ENCODE measurements around the gene BMI1. TPM values are rescaled to one million over a fixed set of nuclear protein-coding genes. Genes with fewer than 3 reads are reported as not detected.
A peak's percentile ranks its signal among the peaks of the same experiment; 100 is the strongest.

The BMI1 gene
- total RNA-seq, 3 donors from 2014 or later (not counting 1 experiment from before 2014, with no cell fraction given) = 60.5 to 69.8 (median 66.4) TPM

DNA sequence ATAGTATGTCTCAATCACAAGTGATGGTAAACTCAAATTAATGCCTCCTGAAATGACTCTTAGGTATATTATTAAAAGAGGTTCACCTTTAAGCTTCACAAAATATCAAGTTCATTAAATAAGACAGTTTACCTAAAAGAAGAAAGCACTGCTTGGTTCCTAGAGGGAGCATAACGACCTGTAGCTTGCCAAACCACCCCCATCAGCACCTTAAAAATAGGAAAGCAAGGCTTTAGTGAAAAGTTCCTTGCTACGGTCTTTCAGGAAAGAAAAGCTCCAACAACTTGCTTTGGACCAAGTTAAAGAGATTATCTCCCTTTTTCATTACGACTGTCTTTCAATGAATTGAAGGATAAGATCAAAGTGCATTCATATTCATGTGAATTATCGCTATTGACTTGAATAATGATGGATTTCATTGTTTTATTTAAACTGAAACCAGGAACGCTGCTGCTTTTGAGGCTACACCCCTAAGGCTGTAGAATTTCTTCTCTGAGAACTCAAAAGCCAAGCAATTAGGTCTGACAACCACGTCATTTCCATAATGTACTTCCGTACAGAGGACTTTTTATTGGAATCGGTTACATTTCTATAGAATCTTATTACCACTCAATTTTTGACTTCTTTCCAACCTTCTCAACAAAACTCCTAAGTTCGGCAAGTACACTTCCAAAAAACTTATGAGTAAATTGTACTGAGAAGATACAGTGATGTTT lies 17.4 kb downstream of the BMI1 start:
- Histone ChIP-seq H3K36me3 (ENCODE audit: control insufficient read depth, insufficient read depth, low read length) (no peaks in the 10 kb centered on the region), H3K27ac (ENCODE audit: low read length) (no peak overlapping the region), H3K4me1 (ENCODE audit: control insufficient read depth, insufficient read depth, low read length) (peaks cover 52% of the 10 kb centered on the region), H3K9me3 (ENCODE audit: control insufficient read depth, insufficient read depth, low read length) (peaks cover 4% of the 10 kb centered on the region), H3K27me3 (ENCODE audit: control insufficient read depth, insufficient read depth, low read length) (peaks cover 81% of the 10 kb centered on the region), H3K4me3 (ENCODE audit: low read length) (no peak overlapping the region)
- peak overlapping the region in 1 of 2 donors; percentile 79 for H3K27ac Mint-ChIP-seq
- TF ChIP-seq, protein P1, sequence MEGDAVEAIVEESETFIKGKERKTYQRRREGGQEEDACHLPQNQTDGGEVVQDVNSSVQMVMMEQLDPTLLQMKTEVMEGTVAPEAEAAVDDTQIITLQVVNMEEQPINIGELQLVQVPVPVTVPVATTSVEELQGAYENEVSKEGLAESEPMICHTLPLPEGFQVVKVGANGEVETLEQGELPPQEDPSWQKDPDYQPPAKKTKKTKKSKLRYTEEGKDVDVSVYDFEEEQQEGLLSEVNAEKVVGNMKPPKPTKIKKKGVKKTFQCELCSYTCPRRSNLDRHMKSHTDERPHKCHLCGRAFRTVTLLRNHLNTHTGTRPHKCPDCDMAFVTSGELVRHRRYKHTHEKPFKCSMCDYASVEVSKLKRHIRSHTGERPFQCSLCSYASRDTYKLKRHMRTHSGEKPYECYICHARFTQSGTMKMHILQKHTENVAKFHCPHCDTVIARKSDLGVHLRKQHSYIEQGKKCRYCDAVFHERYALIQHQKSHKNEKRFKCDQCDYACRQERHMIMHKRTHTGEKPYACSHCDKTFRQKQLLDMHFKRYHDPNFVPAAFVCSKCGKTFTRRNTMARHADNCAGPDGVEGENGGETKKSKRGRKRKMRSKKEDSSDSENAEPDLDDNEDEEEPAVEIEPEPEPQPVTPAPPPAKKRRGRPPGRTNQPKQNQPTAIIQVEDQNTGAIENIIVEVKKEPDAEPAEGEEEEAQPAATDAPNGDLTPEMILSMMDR (IDR thresholded peaks at IDR 0.05) = no peak
- peaks cover 23 to 33% of the 10 kb centered on the region in 2 donors for H3K4me1 Mint-ChIP-seq
- H3K36me3 Mint-ChIP-seq = no peaks in the 10 kb centered on the region
- intact Hi-C loops (cut with micrococcal nuclease) = no loop called here
- peaks cover 0 to 2% of the 10 kb centered on the region in 2 donors for H3K9me3 Mint-ChIP-seq
- peaks cover 47 to 51% of the 10 kb centered on the region in 2 donors for H3K27me3 Mint-ChIP-seq (ENCODE audit: low read depth in 2 of 2)
- peak in 1 of 2 donors; percentile 33 for DNase-seq
- peak overlapping the region; percentile 35 for H3K4me3 Mint-ChIP-seq
- no peak for ATAC-seq
- WGBS (ENCODE audit: insufficient coverage) = 13% methylated on average over 8 of the region's 9 CpGs

DNA sequence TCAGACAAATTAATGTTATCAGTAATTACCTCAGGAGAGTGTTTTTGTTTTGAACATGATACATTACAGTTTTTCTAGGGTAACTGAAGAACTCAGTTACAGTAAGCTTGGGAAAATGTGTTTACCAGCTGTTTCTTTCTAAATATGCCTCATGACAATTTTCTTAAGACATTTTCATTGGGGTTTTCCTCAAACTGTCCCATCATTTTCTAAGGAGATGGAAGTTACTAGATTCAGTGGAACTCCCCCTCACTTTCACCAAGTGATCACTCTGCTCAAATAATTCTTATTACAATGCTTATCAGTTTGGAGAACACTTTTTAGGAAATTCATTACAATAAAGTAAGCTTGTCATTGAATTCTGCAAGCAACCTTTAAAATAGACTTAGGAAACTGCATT lies 18.0 kb downstream of the BMI1 start:
- H3K27ac ChIP-seq (ENCODE audit: low read length) = no peak overlapping the region
- DNase-seq (no peak), ATAC-seq (no peak)
- Mint-ChIP-seq H3K9me3 (no peaks in the 10 kb centered on the region), H3K27ac (peak overlapping the region in 1 of 2 donors; percentile 67), H3K36me3 (no peaks in the 10 kb centered on the region), H3K4me3 (peak overlapping the region; percentile 35), H3K27me3 (ENCODE audit: low read depth in 2 of 2) (peaks cover 50 to 57% of the 10 kb centered on the region in 2 donors), H3K4me1 (peaks cover 17 to 28% of the 10 kb centered on the region in 2 donors)
- TF ChIP-seq, protein P1 (IDR thresholded peaks at IDR 0.05) = no peak
- H3K9me3 ChIP-seq (ENCODE audit: control insufficient read depth, insufficient read depth, low read length) = peaks cover 2% of the 10 kb centered on the region
- H3K4me1 ChIP-seq (ENCODE audit: control insufficient read depth, insufficient read depth, low read length) = peaks cover 47% of the 10 kb centered on the region
- no peaks in the 10 kb centered on the region for H3K36me3 ChIP-seq (ENCODE audit: control insufficient read depth, insufficient read depth, low read length)
- peaks cover 85% of the 10 kb centered on the region for H3K27me3 ChIP-seq (ENCODE audit: control insufficient read depth, insufficient read depth, low read length)
- H3K4me3 ChIP-seq (ENCODE audit: low read length) = no peak overlapping the region
- intact Hi-C loops (cut with micrococcal nuclease) = no loop called here

DNA sequence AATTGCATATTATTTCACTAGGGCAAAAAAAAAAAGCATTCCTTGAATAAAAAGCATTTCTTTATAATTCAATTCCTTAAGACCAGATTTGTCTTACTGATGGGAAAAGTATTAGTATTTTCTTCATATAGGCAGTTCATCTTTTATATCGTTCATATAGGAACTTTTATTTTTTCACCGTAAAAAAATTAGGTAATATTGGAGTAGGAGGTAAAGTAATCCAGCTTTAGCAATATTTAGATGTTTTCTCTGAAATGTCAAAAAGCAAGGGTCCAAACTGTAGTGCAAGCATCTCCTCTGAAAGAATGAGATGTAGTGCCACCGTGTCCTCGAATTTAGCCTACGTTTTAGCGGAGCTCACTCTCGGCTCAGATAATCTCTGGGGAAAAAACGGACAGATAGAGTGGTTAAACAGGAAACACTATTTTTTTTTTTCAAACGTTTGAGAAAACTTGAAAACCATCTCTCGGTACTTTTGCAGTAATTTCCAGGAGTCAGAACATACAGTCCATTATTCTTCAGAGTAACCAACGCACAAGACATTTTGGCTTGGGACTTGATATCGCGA lies 18.9 kb downstream of the BMI1 start:
- no peak for DNase-seq
- 2% methylated on average over 12 of the region's 13 CpGs for WGBS (ENCODE audit: insufficient coverage)
- peaks cover under 1% of the 10 kb centered on the region for H3K9me3 ChIP-seq (ENCODE audit: control insufficient read depth, insufficient read depth, low read length)
- peaks cover 16 to 29% of the 10 kb centered on the region in 2 donors for H3K4me1 Mint-ChIP-seq
- peaks cover 38% of the 10 kb centered on the region for H3K4me1 ChIP-seq (ENCODE audit: control insufficient read depth, insufficient read depth, low read length)
- no peaks in the 10 kb centered on the region for H3K9me3 Mint-ChIP-seq
- peak overlapping the region; percentile 85 for H3K4me3 ChIP-seq (ENCODE audit: low read length)
- TF ChIP-seq, protein P1 (IDR thresholded peaks at IDR 0.05) = no peak
- H3K4me3 Mint-ChIP-seq = peak overlapping the region; percentile 89
- H3K27me3 Mint-ChIP-seq (ENCODE audit: low read depth in 2 of 2) = peaks cover 59 to 66% of the 10 kb centered on the region in 2 donors
- H3K27ac Mint-ChIP-seq = peak overlapping the region; percentile 86 to 91
- no peaks in the 10 kb centered on the region for H3K36me3 Mint-ChIP-seq
- H3K27ac ChIP-seq (ENCODE audit: low read length) = peak overlapping the region; percentile 83
- peaks cover 87% of the 10 kb centered on the region for H3K27me3 ChIP-seq (ENCODE audit: control insufficient read depth, insufficient read depth, low read length)
- intact Hi-C loops (cut with micrococcal nuclease) = loop anchor here (1.0 to 10.0 kb wide), 7 partner anchors 24 to 821 kb away; partner anchors contain the start of gene COMMD3
- ATAC-seq = no peak
- H3K36me3 ChIP-seq (ENCODE audit: control insufficient read depth, insufficient read depth, low read length) = no peaks in the 10 kb centered on the region
